ENCODE measurements around the gene SMIM22. TPM values are rescaled to one million over a fixed set of nuclear protein-coding genes. Genes with fewer than 3 reads are reported as not detected.

The SMIM22 gene
- total and polyA plus RNA-seq, 2 donors (not counting 3 experiments of a cell fraction or from before 2014, with no cell fraction given) = not detected

DNA sequence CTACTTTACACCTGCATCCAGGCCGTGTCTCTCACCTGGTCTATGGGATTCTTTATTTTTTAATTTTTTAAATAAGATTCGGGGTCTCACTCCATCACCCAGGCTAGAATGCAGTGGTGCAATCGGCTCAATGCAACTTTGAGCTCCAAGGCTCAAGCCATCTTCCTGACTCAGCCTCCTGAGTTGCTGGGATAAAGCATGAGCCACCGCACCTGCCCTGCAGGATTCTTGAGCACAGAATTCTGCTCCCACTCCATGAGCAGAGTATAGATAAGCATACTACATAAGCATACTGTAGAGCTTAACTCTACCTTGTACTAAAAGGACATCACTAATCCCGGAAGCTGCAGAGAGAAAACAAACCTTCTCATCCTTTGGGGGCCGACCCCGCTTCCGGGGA is 36.4 kb downstream of the SMIM22 start:
- H2AFZ ChIP-seq (ENCODE audit: low read depth, low read length) = no peak overlapping the region
- peaks cover 16 to 53% of the 10 kb centered on the region in 2 experiments for H3K36me3 ChIP-seq (ENCODE audit: control insufficient read depth in 2 of 2, extremely low read depth in 1 of 2, insufficient read depth in 2 of 2, low read length in 2 of 2)
- POLR2A ChIA-PET = no interaction called here
- H3K4me1 ChIP-seq (ENCODE audit: control insufficient read depth, extremely low read depth, insufficient read depth, low read length) = no peaks in the 10 kb centered on the region
- FAIRE-seq = no peak
- no peak overlapping the region for H3K4me3 ChIP-seq (replicated peaks in 1 of 3; ENCODE audit: insufficient read depth in 1 of 3, low read depth in 1 of 3, low read length in 3 of 3)
- no peaks in the 10 kb centered on the region for H4K20me1 ChIP-seq (replicated peaks; ENCODE audit: control insufficient read depth, extremely low read depth, insufficient read depth, low read length)
- H3K9me1 ChIP-seq (replicated peaks; ENCODE audit: control insufficient read depth, extremely low read depth, insufficient read depth, low read length) = no peaks in the 10 kb centered on the region
- CTCF ChIA-PET = no interaction called here
- TF ChIP-seq, protein P1, sequence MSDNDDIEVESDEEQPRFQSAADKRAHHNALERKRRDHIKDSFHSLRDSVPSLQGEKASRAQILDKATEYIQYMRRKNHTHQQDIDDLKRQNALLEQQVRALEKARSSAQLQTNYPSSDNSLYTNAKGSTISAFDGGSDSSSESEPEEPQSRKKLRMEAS (IDR thresholded peaks at IDR 0.05; ENCODE audit: insufficient read depth, insufficient read length) = no peak
- TF ChIP-seq POLR2AphosphoS5 (IDR thresholded peaks at IDR 0.05; ENCODE audit: insufficient read depth, low read depth, low read length) (no peak), CTCF (IDR thresholded peaks at IDR 0.05; ENCODE audit: extremely low read depth in 1 of 2, insufficient read depth in 1 of 2, low read depth in 1 of 2, low read length in 2 of 2) (no peak), JUN (IDR thresholded peaks at IDR 0.05; ENCODE audit: borderline replicate concordance, insufficient read depth, insufficient read length, low read depth) (no peak), GATA2 (IDR thresholded peaks at IDR 0.05; ENCODE audit: insufficient read depth, insufficient read length, low read depth, low read length) (no peak), MYC (IDR thresholded peaks at IDR 0.05; ENCODE audit: low read depth, low read length) (no peak), FOS (IDR thresholded peaks at IDR 0.05; ENCODE audit: borderline replicate concordance, insufficient read depth, low read length) (no peak), POLR2A (IDR thresholded peaks at IDR 0.05; ENCODE audit: low read depth, low read length) (no peak), EZH2 (IDR thresholded peaks at IDR 0.05; ENCODE audit: borderline replicate concordance, low read depth, low read length, severe bottlenecking) (no peak)
- dilution Hi-C loops (cut with MboI; ENCODE audit: extremely low pct_ligation_motif_present, low sequenced_read_pairs) = no loop called here
- no TSS peak for BruUV-seq (replicated peaks)
- no peaks in the 10 kb centered on the region for H3K9me3 ChIP-seq (replicated peaks; ENCODE audit: control insufficient read depth, insufficient read depth, low read length)
- intact Hi-C loops (cut with micrococcal nuclease) = no loop called here
- no peak overlapping the region for H3K9ac ChIP-seq (replicated peaks; ENCODE audit: extremely low read depth, insufficient read depth, low read length)
- peaks cover 11% of the 10 kb centered on the region for H3K79me2 ChIP-seq (ENCODE audit: control insufficient read depth, insufficient read depth, low read length)
- H3K27me3 ChIP-seq (ENCODE audit: control insufficient read depth in 2 of 2, insufficient read depth in 2 of 2, low read length in 2 of 2) = no peaks in the 10 kb centered on the region
- H3K27ac ChIP-seq (ENCODE audit: insufficient read depth, low read depth, low read length) = no peak overlapping the region
- no peak overlapping the region for H3K4me2 ChIP-seq (ENCODE audit: insufficient read depth, low read length)
- DNase-seq (ENCODE audit: low read depth, low spot score) = no peak

All from endothelial cell of umbilical vein (primary cell).